Liver (tissue), 3 donors: ENCODE measurements around the gene CHI3L2.

Experiments
- JUND ChIP-seq, 2 donors: IDR thresholded peaks; 2 replicates each; pipeline ENCODE4 v1.6.1; 2016; ENCODE audit warnings: antibody characterized with exemption in 2 of 2
- RAD21 ChIP-seq, 2 donors: IDR thresholded peaks; 2 replicates each; pipeline ENCODE4 v1.6.1; 2016; ENCODE audit warnings: antibody characterized with exemption in 2 of 2, mild to moderate bottlenecking in 2 of 2
- TAF1 ChIP-seq: conservative IDR thresholded peaks from 2 replicates; pipeline ENCODE4 v1.6.1; 2016; ENCODE audit warnings: antibody characterized with exemption, mild to moderate bottlenecking
- TF ChIP-seq, protein P1 (sequence below): fragments of 150-350 bp; IDR thresholded peaks from 2 replicates; pipeline ENCODE4 v1.5.1; 2017; ENCODE audit warnings: improper control_type of control experiment, low read depth, low read length; ENCODE audit not compliant: missing input control
- TF ChIP-seq, protein P2 (sequence below): IDR thresholded peaks from 2 replicates; pipeline ENCODE4 v1.6.1; 2016; ENCODE audit warnings: antibody characterized with exemption
- donor health status: healthy.
- donor health status: healthy.

DNA sequence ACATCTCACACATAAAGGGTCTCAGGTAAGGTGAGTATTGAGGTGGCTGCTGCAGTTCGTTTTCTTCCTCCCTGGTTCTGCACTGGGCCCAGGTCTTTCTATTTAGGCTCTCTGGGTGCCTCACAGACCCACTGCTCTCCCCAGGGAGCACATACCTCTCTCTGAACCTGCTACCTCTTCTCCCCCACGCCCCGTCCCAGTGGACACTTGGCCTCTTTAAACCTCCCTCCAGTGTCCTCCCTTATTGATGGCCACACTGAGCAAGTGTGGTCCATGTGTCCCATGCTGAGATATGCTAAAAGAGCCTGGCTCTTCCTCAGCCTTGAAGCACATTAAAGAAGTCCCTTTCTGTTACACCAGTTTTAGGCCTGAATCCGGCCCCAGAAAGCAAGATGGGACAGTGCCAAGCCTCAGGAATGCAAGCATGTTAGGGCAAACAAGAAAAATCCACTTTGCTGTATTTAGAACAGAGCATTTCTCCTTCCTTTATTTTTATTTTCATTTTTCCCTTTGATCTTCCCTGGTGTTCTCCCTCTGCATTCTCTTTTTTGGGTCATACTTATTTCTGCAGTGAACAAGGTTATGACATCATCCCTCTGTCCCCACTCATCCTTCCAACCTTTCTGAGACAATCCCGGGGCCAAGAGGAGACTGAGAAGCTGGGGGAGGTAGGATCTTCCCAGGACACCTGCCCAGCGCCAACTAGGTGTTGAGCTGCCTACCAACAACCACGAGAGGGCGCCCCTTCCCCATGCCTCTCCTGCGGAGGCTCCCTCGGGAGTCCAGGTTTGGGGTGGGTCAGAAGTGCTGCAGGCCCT is 5.0 kb upstream of the CHI3L2 start:
- TF ChIP-seq, protein P1, sequence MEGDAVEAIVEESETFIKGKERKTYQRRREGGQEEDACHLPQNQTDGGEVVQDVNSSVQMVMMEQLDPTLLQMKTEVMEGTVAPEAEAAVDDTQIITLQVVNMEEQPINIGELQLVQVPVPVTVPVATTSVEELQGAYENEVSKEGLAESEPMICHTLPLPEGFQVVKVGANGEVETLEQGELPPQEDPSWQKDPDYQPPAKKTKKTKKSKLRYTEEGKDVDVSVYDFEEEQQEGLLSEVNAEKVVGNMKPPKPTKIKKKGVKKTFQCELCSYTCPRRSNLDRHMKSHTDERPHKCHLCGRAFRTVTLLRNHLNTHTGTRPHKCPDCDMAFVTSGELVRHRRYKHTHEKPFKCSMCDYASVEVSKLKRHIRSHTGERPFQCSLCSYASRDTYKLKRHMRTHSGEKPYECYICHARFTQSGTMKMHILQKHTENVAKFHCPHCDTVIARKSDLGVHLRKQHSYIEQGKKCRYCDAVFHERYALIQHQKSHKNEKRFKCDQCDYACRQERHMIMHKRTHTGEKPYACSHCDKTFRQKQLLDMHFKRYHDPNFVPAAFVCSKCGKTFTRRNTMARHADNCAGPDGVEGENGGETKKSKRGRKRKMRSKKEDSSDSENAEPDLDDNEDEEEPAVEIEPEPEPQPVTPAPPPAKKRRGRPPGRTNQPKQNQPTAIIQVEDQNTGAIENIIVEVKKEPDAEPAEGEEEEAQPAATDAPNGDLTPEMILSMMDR, result peak; percentile 89
- TF ChIP-seq TAF1 (no peak), JUND (IDR thresholded peaks at IDR 0.05) (no peak), RAD21 (IDR thresholded peaks at IDR 0.05) (peak; percentile 97 to 99)
- TF ChIP-seq, protein P2, sequence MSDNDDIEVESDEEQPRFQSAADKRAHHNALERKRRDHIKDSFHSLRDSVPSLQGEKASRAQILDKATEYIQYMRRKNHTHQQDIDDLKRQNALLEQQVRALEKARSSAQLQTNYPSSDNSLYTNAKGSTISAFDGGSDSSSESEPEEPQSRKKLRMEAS, result no peak
